ENCODE measurements around the gene GABRG3.

Gene GABRG3

GRCh38 chr15:27532358-27532757 is 561.4 kb downstream of the GABRG3 start (continued):
- no peak for TF ChIP-seq ZNF777 (tag by site-specific recombination; IDR thresholded peaks at IDR 0.05; ENCODE audit: borderline replicate concordance)

GRCh38 chr15:27535445-27536129 is 564.6 kb downstream of the GABRG3 start:
- ChIA-PET POLR2A (no interaction called here), CTCF (no interaction called here)
- TF ChIP-seq BCL6B (tag by site-specific recombination; IDR thresholded peaks at IDR 0.05) (no peak), MYNN (tag by site-specific recombination; IDR thresholded peaks at IDR 0.05; ENCODE audit: borderline replicate concordance) (no peak), ZNF792 (tag by site-specific recombination; IDR thresholded peaks at IDR 0.05) (no peak), ZNF596 (tag by site-specific recombination; IDR thresholded peaks at IDR 0.05) (no peak), ZNF426 (tag by site-specific recombination; IDR thresholded peaks at IDR 0.05) (no peak), ZNF18 (tag by site-specific recombination; IDR thresholded peaks at IDR 0.05) (no peak), ZNF23 (tag by site-specific recombination; IDR thresholded peaks at IDR 0.05; ENCODE audit: borderline replicate concordance) (no peak), ZNF501 (tag by site-specific recombination; IDR thresholded peaks at IDR 0.05) (no peak), FEZF1 (tag by site-specific recombination; IDR thresholded peaks at IDR 0.05) (no peak), ZSCAN23 (tag by site-specific recombination; IDR thresholded peaks at IDR 0.05) (no peak), GLIS1 (tag by site-specific recombination; IDR thresholded peaks at IDR 0.05) (no peak), ZBTB11 (tag by site-specific recombination; conservative IDR thresholded peaks at IDR 0.05; ENCODE audit: low read depth) (no peak)
- Histone ChIP-seq H3K4me1 (ENCODE audit: control insufficient read depth, insufficient read depth, low read length) (no peaks in the 10 kb centered on the region), H3K36me3 (ENCODE audit: control insufficient read depth in 2 of 2, insufficient read depth in 1 of 2, low read length in 2 of 2) (no peaks in the 10 kb centered on the region), H3K27ac (ENCODE audit: extremely low read depth, low read depth, low read length) (no peak overlapping the region), H3K9me3 (ENCODE audit: control insufficient read depth, insufficient read depth, low read depth, low read length) (no peaks in the 10 kb centered on the region), H3K4me3 (ENCODE audit: low read depth, low read length) (no peak overlapping the region)

GRCh38 chr15:27538325-27538724 is 567.3 kb downstream of the GABRG3 start:
- Histone ChIP-seq H3K4me3 (ENCODE audit: low read depth, low read length) (no peak overlapping the region), H3K4me1 (ENCODE audit: control insufficient read depth, insufficient read depth, low read length) (no peaks in the 10 kb centered on the region), H3K27ac (ENCODE audit: extremely low read depth, low read depth, low read length) (no peak overlapping the region), H3K9me3 (ENCODE audit: control insufficient read depth, insufficient read depth, low read depth, low read length) (no peaks in the 10 kb centered on the region), H3K36me3 (ENCODE audit: control insufficient read depth in 2 of 2, insufficient read depth in 1 of 2, low read length in 2 of 2) (no peaks in the 10 kb centered on the region)
- TF ChIP-seq ZFP41 (tag by site-specific recombination; IDR thresholded peaks at IDR 0.05; ENCODE audit: borderline replicate concordance) (no peak), ZNF23 (tag by site-specific recombination; IDR thresholded peaks at IDR 0.05; ENCODE audit: borderline replicate concordance) (no peak), ZNF148 (tag by site-specific recombination; IDR thresholded peaks at IDR 0.05; ENCODE audit: borderline replicate concordance) (no peak)
- POLR2A ChIA-PET = no interaction called here
- CTCF ChIA-PET = no interaction called here
